HG02970 (cell line): ENCODE results near the gene CRYBA4.
"Not testable (repeated sequence)": the region's sequence is repeated elsewhere in the genome, so short reads cannot be mapped to it uniquely, and the experiment has no call there.

ENCODE experiments used
- ATAC-seq: cut with Tn5 transposase; IDR thresholded peaks from one replicate; pipeline ENCODE4 v1.9.1; 2021; ENCODE audit warnings: mild to moderate bottlenecking, moderate library complexity, moderate number of reproducible peaks; ENCODE audit not compliant: unreplicated experiment, low FRiP score

CRYBA4 gene

DNA sequence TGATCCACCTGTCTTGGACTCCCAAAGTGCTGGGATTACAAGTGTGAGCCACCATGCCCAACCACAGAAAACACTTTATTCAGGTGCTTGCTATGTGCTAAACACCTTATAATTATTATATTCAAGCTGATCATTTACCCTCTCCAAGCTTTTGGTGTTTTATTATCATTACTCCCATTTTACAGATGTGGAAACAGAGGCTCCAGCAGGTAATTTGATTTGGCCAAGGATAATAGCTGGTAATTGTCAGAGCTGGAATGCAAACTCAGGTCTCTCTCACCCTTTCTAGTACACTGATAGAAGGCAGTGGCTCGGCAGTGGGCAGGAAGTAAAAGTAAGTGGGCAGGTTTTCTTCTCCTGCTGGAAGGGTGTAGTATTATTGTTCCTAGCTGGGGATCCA is 28.0 kb upstream of the CRYBA4 start:
- no peak for ATAC-seq

DNA sequence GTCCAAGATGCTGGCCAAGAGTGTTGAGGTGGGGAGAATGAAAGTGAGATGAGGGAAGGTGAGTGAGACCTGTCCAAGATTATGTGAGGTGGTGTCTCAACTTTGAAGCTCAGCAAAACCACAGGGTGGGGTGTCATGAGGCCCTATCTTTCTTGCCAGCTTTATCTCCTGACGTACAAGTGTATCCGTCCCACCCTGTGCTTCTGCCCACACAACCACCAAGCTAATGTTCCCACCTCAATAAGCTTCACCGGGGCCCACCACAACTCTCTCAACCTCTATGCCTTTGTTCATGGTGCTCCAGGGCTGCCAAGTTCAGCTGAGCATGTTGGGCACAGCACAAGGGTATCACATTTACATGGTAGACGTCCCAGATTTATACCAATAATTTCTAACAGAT is 24.7 kb upstream of the CRYBA4 start:
- no peak for ATAC-seq

DNA sequence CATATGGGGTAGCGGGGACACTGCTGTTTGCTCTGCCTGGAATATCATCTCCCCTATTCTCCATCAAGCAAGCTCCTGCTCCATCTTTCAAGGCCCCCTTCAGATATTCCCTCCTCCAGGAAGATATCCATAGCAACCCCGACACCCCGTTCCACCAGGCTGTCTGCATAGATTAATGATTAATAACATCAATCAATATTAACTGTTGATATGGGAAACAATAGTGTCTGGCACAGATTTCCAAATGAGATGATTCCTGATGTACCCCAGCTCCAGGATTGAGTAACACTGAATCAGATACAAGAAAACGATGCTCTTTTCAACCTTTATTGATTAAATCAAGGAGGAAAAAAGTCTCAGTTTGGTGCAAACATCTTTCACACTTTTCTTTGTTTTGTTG is 24.3 kb upstream of the CRYBA4 start:
- ATAC-seq: no peak

DNA sequence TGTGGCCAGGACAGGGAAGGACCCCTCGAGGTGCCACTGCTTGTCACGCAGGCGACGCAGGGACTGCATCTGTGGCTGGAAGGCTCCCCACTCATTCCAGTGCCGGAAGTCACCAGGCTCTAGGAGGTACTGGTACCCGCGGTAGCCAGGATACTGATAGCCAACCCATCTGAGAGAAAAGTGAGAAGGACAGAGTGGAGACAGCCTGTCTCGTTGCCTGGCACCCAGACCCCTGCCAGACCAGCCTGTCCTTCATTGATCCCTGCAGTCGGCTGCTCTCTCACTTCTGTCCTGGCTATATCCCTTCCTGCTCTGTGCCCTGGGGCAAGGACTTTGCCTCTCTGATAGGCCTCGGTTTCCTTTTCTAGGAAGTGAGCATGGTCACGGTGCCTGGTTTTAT is 22.3 kb upstream of the CRYBA4 start:
- ATAC-seq: no peak

DNA sequence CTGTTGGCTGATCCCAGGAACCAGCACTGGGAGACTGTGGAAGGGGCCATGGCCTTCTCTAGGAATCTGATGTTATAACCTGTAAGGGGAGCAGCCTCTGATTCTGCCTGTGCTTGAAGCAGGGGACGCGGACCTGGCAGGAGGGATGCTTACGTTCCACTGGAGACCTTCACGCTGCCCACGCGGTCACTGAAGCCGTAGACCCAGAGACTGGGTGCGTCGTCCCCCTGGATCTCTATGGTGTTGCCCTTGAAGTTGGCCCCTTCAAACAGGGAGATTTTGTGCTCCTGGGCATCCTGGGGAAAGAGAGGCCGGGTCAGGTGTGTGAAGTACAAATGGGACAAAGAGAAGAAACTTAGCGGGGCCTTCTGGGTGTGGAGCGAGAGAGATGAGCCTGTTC is 20.0 kb upstream of the CRYBA4 start:
- no peak for ATAC-seq

DNA sequence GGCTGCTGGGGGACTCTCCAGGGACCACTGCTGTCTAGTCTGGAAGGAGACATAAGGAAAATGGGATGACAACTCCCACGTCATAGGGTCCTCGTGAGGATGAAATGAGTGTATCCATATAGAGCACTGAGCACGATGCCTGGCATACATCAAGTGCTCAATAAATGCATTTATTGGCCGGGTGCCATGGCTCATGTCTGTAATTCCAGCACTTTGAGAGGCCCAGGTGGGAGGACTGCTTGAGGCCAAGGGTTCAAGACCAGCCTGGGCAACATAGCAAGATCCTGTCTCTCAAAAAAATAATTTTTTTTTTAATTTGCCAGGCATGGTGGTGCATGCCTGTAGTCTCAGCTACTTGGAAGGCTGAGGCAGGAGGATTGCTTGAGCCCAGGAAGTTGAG is 19.6 kb upstream of the CRYBA4 start:
- ATAC-seq: no peak

DNA sequence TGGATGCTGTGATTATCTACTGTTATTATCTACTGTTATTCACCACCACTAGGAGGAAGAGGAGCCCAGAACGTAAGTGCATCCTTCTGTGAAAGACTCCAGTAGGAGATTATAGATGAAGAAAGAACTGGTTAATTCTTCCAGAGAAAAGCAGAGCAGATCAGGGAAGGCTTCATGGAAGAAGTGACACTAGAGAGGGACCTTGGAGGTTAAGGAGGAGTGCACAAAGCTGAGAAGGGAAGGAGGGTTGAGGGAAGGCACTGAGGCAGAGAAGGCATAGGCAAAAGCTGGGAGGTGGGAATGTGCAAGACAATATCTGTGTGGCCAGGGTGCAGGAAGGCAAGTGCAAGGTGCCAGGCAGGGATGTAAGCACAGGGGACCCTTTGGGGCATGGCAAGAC is 17.4 kb upstream of the CRYBA4 start:
- no peak for ATAC-seq

DNA sequence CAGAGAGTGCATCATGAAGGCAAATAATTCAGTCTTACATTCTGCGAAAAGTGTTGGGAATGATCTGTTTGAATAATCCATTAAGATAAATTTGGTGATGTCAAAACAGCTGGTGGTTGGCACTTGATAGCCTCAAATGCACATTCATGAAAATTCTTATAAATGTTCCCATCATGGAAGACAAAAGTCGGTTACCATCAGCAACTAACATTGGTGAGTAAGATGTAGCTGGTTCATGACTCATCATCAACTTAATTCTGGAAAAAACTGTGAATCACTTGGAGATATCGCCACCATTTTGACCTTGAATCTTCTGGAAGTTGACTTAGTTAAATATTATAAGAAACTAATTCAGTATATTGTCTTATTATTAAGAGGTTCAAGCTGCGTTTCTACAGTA is 15.2 kb upstream of the CRYBA4 start:
- no peak for ATAC-seq

DNA sequence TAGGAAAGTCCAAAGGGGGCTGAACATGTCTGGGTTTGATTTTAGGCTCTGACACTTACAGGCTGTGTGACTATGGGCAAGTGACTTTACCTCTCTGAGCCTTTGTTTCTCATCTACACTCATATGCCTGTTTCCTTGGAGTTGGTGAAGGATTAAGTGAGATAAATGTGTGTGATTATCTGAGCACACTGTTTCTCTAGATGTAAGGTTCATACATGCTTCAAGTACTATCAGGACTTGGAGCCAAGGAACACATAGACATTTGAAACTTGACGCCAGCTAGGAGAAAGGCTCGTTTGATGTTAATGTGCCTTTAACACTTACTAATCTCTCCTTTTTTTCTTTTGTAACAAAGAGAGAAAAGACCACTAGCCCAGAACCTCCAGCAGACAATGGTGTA is 13.6 kb upstream of the CRYBA4 start:
- no peak for ATAC-seq

DNA sequence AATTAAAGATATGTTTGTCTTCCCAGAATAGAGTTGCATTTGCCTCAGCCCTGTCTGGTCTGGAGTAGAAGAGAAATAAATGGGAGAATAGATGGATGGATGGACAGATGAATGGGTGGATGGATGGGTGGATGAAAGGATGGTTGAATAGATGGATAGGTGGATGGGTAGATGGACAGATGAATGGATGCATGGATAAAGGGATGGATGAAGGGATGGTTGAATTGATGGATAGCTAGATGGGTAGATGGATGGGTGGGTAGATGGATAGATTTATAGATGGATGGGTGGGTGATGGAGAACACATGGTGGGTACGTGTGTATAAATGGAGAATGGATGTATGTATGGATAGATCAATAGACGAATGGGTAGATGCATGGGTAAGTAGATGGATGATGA is 12.5 kb upstream of the CRYBA4 start:
- ATAC-seq: no peak

DNA sequence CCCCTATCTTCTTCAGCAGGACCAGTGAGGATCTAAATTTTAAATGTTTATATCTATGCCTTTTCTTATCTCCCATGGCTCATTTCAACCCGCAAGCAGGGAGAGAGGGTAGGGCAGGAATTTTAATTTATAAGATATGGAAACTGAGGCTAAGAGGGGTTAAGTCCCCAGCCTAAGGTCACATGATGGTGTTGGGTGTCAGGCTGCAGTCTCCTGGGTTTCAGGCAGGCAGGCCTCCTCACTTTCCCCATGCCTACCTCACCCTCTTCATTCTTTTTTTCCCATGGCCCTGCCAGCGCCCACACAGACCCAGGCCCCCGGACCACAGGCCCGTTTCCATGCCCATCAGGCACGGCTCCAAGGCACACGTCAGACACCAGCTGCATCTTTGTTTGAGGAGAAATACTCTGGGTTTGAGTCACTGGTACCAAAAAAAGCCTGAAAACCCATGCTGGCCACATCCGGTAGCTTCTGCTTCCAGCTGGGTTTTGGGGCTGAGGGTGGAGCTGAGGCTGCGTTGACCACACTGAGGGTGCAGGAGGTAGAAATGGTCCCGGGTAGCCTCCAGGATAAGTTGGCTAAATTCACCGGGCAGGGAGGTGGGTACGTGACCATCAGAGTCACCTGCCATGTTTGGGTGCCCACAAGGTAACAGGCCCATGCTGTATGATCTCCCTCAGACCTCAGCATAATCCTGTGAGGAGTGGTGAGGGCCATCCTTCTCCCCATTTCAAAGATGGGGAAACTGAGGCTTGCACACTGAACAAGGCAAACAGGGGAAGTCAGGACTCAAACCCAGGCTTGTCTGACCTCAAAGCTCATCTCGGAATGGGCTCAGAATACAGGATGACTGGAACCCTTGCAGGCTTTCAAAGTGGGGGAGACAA is 11.4 kb upstream of the CRYBA4 start:
- ATAC-seq: peak; percentile 67

DNA sequence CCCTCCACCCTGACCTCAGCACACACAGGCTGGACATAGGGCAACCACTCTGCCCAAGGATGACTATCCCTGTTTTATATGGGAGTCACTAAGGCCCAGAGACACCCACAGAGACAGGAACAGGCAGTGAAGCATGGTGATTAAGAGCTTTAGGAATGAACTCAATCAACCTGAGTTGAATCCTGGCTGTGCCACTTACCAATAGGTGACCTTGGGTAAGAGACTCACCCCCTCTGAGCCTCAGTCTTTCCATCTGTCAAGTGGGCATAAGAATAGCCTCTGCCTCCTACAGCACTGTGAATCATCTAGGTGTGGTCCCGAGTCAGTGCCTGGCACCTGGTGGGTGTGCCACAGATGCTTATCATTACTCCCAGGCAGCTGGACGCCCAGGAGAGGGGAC is 10.8 kb upstream of the CRYBA4 start:
- ATAC-seq: no peak

DNA sequence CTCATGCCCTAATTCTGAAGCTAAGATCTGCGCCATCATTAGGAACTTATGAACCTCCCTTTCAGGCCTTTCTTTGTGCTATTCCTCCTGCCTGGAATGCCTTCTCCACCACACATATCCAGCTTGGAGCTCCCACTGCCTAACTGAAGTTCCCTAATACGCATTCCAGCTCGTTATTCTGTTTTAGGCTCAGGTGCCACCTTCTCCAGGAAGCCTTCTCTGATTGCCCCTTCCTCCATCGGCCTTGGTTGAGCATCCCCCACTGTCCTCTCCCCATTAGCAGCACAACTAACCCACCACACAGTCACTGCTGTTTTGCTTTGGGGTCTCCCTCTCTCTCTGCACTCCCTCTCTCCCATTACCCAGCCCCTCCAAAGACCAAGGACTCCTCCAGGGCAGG is 9.1 kb upstream of the CRYBA4 start:
- ATAC-seq: no peak

DNA sequence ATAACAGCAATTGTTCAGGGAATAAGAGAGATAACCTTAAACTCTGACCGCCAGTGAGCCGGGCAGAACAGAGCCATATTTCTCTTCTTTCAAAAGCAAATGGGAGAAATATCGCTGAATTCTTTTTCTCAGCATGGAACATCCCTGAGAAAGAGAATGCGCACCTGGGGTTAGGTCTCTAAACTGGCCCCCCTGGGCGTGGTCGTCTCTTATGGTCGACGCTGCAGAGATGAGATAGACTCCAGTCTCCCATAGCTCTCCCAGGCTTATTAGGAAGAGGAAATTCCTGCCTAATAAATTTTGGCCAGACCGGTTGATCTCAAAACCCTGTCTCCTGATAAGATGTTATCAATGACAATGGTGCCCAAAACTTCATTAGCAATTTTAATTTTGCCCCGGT is 8.0 kb upstream of the CRYBA4 start:
- ATAC-seq: not testable (repeated sequence)

DNA sequence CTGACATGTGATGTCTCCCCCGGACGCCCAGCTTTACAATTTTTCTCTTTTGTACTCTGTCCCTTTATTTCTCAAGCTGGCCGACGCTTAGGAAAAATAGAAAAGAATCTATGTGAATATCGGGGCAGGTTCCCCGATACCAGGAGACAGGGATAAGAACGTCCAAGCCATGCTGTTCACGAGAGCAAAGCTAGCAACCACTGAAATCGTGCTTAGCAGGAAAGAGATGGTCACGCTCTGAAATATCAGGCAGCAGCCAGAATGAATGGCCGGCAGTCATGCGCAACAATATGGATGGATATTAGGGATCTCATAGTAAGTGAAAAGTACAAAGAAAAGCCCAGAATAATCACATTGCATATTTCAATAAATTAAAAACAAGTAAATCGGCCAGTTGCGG is 7.4 kb upstream of the CRYBA4 start:
- ATAC-seq: no peak

DNA sequence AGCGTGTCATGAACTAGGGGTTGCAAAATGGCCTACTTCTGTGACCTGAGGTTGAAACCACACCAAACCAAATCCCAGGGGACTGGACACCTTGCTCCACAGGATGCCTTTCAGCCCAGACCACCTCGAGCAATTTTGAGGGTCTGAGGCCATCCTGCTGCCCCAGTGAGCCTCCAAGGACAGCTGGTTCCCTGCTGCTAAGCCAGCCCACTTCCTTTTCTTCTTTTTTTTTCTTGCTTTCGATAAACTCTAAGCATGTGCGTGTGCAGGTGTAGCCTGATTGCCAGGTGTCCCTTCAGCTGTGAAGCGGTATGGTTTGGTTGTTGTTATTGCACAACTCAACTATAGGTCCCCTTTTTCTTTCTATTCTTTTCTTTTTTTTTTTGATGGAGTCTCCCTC is 6.6 kb upstream of the CRYBA4 start:
- ATAC-seq: no peak

DNA sequence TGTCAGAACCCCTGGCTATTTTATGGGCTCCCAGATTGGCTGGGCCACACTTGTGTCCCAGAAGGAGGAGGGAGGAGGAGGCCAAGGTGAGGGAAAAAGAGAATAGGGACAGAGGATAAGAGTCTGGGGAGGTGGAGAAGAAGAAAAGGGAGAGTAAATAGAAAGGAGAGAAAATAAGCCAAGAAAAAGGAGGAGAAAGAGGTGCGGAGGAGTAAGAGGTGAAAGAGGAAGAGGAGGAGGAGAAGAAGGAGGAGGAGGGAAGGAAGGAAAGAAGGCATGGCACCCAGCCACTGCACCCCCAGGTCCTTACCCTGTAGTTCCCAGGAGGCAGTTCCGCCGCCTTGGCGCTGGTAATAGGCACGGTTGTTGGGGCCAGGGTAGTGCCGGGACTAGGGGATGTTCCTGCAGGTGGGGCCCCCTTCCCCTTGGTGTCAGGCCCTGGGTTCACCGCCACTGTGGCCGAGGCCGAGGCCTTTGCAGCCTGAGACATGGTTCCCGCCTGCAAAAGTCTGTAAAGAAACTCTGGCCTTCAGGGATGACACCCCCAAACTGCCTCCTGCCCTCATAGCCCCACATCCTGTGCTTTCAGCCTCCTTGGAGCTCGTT is 5.8 kb upstream of the CRYBA4 start:
- no peak for ATAC-seq

DNA sequence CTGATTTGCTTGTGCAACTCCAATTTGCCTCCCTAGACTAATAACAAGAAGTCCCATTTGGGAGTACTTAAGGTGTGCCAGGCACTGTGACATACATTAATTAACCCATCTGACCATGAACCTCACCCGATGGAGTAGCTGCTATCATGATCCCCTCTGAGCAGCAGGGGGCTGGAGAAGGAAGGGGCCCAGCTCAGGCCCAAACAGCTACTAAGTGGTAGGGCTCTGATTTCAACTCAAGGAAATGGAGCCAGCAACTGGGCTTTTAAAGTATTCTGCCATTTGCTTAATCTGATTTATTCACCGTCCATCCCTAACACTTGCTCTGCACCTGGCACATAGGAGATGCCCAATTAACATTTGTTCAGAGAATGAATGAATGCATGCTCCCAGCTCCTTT is 5.1 kb upstream of the CRYBA4 start:
- no peak for ATAC-seq

DNA sequence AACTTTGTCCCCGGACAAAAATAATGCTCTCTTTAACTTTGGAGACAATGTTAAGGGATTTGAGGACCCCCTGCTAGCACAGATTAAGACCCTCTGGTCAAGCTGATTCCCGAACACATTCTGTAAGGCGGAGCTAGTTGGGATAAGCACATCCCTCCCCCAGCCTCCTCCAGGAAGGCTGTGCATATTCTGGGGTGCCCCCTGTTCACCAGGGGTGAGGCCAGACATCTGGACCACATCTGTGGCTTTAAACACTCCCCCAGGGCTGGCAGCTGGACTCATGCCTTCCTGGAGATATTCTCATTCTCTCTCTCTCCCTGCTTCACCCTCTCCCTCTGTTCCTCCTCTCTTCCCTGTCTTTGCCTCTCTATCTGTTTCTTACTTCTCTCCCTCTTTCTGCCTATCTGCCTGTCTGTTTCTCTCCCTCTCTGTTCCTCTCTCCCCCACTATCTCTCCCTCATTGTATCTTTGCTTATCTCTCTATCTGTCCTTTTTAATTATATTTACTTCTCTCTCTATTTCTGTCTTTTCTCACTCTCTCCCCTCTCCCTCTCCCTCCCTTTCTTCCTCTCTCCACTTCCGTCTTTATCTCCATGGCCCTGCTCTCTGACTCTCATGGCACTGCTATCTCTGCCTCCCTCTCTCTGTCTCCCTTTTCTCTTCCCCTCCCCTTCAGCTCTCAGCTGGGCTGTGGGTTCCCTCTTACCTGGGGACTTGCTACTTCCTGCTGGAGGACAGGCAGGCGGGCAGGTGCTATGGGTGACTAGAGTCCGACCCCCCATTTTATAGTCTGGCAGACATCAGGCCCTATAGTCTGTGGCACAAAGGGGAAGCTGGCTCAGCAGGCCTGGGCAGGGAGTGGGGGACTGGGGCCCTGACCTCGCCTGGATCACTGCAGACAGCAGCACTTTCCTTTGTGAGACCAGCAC is 4.2 kb upstream of the CRYBA4 start, which contains the start of gene CRYBB1:
CRYBB1 (minus strand) TSS at position 757 of the 929 bp plus-strand sequence. CDS start 1,708 bp downstream, outside the sequence.
- no peak for ATAC-seq

DNA sequence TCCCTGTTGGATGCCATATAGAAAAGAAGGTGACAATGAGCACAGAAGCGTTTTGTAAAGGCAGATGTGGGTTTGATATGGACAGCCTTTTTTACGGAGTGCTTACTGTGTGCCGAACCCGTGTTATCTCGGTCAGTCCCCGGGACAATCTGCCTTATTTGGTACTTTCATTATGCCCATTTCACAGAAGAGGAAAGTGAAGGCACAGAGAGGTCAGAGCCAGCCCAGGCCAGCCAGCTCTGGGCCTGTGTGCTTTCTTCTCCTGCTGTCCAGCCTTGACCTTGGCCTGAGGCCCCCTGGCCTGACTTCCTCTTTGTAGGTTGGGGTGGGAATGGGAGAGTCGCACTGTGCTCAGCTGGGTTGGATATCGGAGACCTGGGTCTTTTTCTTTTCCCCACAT is 3.3 kb upstream of the CRYBA4 start:
- no peak for ATAC-seq

DNA sequence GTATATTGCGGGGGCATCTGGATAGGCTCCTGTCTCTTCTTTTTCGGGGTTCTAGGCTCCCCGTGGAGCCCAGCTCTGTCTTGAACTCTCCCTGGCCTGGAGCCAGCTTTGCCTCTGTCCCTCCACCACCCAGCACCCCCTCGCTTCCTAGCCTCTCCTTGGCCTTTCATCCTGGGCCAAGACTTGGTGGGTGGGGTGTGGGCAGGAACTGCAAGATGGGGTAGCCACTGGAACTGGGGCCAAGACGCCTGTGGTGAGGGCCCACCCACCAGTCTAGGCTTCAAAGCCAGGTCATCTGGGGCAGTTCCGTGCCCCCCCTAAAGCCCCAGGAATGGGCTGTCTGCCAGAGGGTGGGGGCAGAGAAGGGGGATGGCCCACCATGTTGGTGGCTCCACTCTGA is 2.3 kb upstream of the CRYBA4 start:
- ATAC-seq: no peak
